PC-9 (cell line): Measurements from ENCODE around the gene CLDN6. TPM values are rescaled to one million over a fixed set of nuclear protein-coding genes. Genes with fewer than 3 reads are reported as not detected.

Source experiments
- BruUV-seq: library from RNA; stranded (reverse); fragments of 400-500 nt; replicated peaks from 2 replicates; lab custom pipeline; 2021; lab: Mats Ljungman, UMichigan
- CTCF ChIA-PET: fragments of 300-600 bp; sonication (Branson Sonifier 250); formaldehyde crosslinking; loops from one replicate; lab custom pipeline; 2022; ENCODE audit warnings: antibody characterized with exemption; lab: Charles Lee
- POLR2A ChIA-PET: fragments of 300-600 bp; sonication (Branson Sonifier 250); formaldehyde crosslinking; loops from one replicate; lab custom pipeline; 2022; ENCODE audit warnings: antibody characterized with exemption; ENCODE audit not compliant: unreplicated experiment; lab: Charles Lee
- DNase-seq, 2 experiments: peaks; one replicate each; pipeline versions ENCODE4 v3.0.0 to v3.0.0-alpha.2; 2015 to 2022; ENCODE audit warnings: mixed read lengths in 1 of 2
- H2AFZ ChIP-seq: fragments of 200-600 bp; sonication (generic); 2 replicates; pipeline ENCODE4 v1.8.1; 2017; ENCODE audit warnings: antibody characterized with exemption
- H3F3A ChIP-seq: fragments of 200-600 bp; sonication (generic); 2 replicates; pipeline ENCODE4 v1.8.1; 2017; ENCODE audit warnings: antibody characterized with exemption, mild to moderate bottlenecking, low read depth; ENCODE audit not compliant: insufficient read depth
- H3K27ac ChIP-seq: fragments of 200-600 bp; sonication (generic); 2 replicates; pipeline ENCODE4 v1.6.1; 2016; ENCODE audit warnings: mixed run types
- H3K27me3 ChIP-seq: fragments of 200-600 bp; sonication (generic); 2 replicates; pipeline ENCODE4 v1.6.1; 2016; ENCODE audit warnings: low read depth, mixed run types; ENCODE audit not compliant: insufficient read depth
- H3K36me3 ChIP-seq: fragments of 200-600 bp; sonication (generic); 2 replicates; pipeline ENCODE4 v1.6.1; 2016; ENCODE audit warnings: low read depth, mixed run types
- H3K4me1 ChIP-seq: fragments of 200-600 bp; sonication (generic); replicated peaks from 2 replicates; pipeline ENCODE4 v1.6.1; 2016; ENCODE audit warnings: mixed run types; ENCODE audit not compliant: insufficient read depth
- H3K4me2 ChIP-seq: fragments of 200-600 bp; sonication (generic); 2 replicates; pipeline ENCODE4 v1.6.1; 2017; ENCODE audit warnings: mixed run types
- H3K4me3 ChIP-seq: fragments of 200-600 bp; sonication (generic); 2 replicates; pipeline ENCODE4 v1.6.1; 2016; ENCODE audit warnings: mixed run types
- H3K79me2 ChIP-seq: fragments of 200-600 bp; sonication (generic); 2 replicates; pipeline ENCODE4 v1.6.1; 2017; ENCODE audit warnings: low read depth, mixed run types
- H3K9me2 ChIP-seq: fragments of 200-600 bp; sonication (generic); 2 replicates; pipeline ENCODE4 v1.8.1; 2017; ENCODE audit warnings: mild to moderate bottlenecking; ENCODE audit not compliant: insufficient read depth
- H3K9me3 ChIP-seq: fragments of 200-600 bp; sonication (generic); 2 replicates; pipeline ENCODE4 v1.8.1; 2016; ENCODE audit warnings: low read depth; ENCODE audit not compliant: insufficient read depth
- H4K20me1 ChIP-seq: fragments of 200-600 bp; sonication (generic); 2 replicates; pipeline ENCODE4 v1.8.1; 2017; ENCODE audit not compliant: insufficient read depth
- EZH2 ChIP-seq: fragments of 200-600 bp; sonication (generic); IDR thresholded peaks from 2 replicates; pipeline ENCODE4 v1.8.0; 2017; ENCODE audit warnings: antibody characterized with exemption, low read depth
- intact Hi-C: fragments of 100-400 bp; cut with micrococcal nuclease; formaldehyde crosslinking; loops from one replicate; pipeline ENCODE4 v1.10.0; 2022; ENCODE audit not compliant: unreplicated experiment
- total RNA-seq: library from RNA; stranded (reverse); gene quantifications from 2 replicates; pipeline ENCODE4 v1.2.3, GENCODE V29; 2021
- TF ChIP-seq, protein P1 (sequence below): fragments of 200-600 bp; sonication (generic); conservative IDR thresholded peaks from 2 replicates; pipeline ENCODE4 v1.6.1; 2017; ENCODE audit warnings: mixed run types, antibody characterized with exemption, mild to moderate bottlenecking, moderate library complexity

Gene CLDN6
- total RNA-seq, 1 experiment from 2014 or later, result 0.26 TPM

DNA sequence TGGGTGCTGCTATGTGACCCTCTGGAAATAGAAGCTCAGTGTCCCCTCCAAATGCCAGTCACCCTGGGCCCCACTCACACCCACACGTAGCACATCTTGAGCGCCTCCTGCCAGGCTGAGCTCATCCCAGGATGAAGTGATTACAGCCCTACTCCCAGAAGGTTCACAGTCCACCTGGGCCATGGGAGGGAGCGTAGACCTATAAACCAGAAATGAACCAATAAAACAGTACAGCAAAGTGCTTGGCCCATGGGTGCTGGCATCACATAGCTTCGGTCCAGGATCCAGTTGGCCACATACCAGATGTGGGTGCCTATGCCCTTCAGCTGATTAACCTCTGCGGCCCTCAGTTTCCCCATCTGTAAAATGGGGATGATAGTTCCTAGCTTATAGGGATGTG, 20.9 kb upstream of the CLDN6 start:
- DNase-seq, result no peak
- 0 out of 2 replicates have a peak, but pooled peaks cover 3% of the 10 kb centered on the region for H3K36me3 ChIP-seq
- TF ChIP-seq, protein P1, sequence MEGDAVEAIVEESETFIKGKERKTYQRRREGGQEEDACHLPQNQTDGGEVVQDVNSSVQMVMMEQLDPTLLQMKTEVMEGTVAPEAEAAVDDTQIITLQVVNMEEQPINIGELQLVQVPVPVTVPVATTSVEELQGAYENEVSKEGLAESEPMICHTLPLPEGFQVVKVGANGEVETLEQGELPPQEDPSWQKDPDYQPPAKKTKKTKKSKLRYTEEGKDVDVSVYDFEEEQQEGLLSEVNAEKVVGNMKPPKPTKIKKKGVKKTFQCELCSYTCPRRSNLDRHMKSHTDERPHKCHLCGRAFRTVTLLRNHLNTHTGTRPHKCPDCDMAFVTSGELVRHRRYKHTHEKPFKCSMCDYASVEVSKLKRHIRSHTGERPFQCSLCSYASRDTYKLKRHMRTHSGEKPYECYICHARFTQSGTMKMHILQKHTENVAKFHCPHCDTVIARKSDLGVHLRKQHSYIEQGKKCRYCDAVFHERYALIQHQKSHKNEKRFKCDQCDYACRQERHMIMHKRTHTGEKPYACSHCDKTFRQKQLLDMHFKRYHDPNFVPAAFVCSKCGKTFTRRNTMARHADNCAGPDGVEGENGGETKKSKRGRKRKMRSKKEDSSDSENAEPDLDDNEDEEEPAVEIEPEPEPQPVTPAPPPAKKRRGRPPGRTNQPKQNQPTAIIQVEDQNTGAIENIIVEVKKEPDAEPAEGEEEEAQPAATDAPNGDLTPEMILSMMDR, result no peak
- TF ChIP-seq EZH2, result no peak
- H4K20me1 ChIP-seq, result no peaks in the 10 kb centered on the region
- no peaks in the 10 kb centered on the region for H3K27me3 ChIP-seq
- no peak overlapping the region for H2AFZ ChIP-seq
- H3K79me2 ChIP-seq, result peaks cover 17% of the 10 kb centered on the region
- H3K4me3 ChIP-seq, result no peak overlapping the region
- ChIA-PET POLR2A (interaction anchor here (0.7 kb wide), 1 partner anchor 21 kb away, joined by 4 read pairs; no protein-coding TSS in a partner anchor), CTCF (no interaction called here)
- peaks cover 30% of the 10 kb centered on the region for H3K4me1 ChIP-seq
- peaks cover 27% of the 10 kb centered on the region; the same call in 1 of the 2 replicates for H3F3A ChIP-seq
- intact Hi-C loops, result no loop called here
- H3K9me2 ChIP-seq, result no peaks in the 10 kb centered on the region
- no peaks in the 10 kb centered on the region for H3K9me3 ChIP-seq
- no peak overlapping the region for H3K27ac ChIP-seq
- BruUV-seq, result no TSS peak
- peak overlapping the region; percentile 87 for H3K4me2 ChIP-seq

DNA sequence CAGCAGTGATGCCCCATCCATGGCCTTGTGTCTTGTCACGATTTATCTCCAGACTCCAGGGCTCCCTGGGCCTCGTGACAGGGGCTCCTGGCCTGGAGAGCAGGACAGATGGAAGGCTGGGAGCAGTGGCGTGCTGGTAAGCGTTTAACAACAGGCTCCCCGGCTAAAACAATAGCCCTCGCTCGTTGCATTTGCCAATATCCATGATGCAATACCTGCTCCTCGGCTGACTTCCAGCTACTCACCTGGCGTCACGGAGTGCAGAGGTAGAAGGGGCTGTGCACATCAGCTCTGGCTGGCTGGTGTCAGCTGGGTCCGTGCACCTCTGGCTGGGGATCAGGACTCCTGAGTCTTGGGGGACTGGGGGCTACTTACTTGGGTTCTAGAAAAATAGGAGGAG, 20.3 kb upstream of the CLDN6 start:
- CTCF ChIA-PET, result interaction anchor here (0.5 kb wide), 1 partner anchor 10 kb away, joined by 4 read pairs; no protein-coding TSS in a partner anchor
- Histone ChIP-seq H2AFZ (no peak overlapping the region), H3K9me2 (no peaks in the 10 kb centered on the region), H3K36me3 (0 out of 2 replicates have a peak, but pooled peaks cover 3% of the 10 kb centered on the region), H3F3A (peaks cover 25% of the 10 kb centered on the region; the same call in 1 of the 2 replicates), H3K27ac (peak overlapping the region; percentile 47), H3K27me3 (no peaks in the 10 kb centered on the region), H3K4me2 (peak overlapping the region; percentile 87), H3K4me1 (peaks cover 30% of the 10 kb centered on the region), H3K79me2 (peaks cover 17% of the 10 kb centered on the region), H3K4me3 (no peak overlapping the region), H3K9me3 (no peaks in the 10 kb centered on the region), H4K20me1 (0 out of 2 replicates have a peak, but pooled peaks cover 4% of the 10 kb centered on the region)
- DNase-seq, result peak; percentile 70 to 80
- POLR2A ChIA-PET, result no interaction called here
- intact Hi-C loops, result no loop called here
- no peak for TF ChIP-seq EZH2
- TF ChIP-seq, protein P1, result no peak
- BruUV-seq, result no TSS peak

DNA sequence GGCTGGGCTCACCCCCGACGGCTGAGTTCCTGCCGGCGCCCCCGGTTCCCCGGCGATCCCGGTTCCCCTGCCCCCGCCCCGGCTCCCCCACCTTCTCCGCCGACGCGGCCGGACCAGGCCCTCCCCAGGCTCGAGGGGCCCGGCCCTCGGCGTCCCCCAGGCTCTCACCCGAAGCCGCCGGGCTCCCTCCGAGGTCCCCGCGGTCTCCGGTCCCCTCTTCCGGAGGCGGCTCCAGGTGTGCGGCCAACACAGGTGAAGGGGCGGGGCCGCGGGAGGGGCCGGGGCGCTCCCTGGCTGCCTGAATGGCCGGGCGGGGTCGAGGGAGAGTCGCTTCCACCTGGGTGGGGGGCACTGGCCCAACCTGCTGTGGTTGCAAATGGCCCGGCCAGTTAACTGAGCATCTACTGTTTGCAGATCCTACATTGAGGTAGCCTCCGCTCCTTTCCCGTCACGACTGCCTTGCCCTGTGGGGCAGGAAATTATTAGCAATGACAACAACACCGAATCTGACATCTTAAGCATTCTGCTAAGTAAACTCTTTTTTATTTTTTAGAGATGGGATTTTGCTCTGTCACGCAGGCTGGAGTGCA, 18.8 kb upstream of the CLDN6 start, which contains the start of gene BICDL2:
TSS of gene BICDL2 (minus strand) at position 219 of the 590 bp plus-strand sequence. CDS start 1,448 bp downstream, outside the sequence.
- Histone ChIP-seq H3K9me2 (no peaks in the 10 kb centered on the region), H3K9me3 (no peaks in the 10 kb centered on the region), H3K27ac (no peak within 1 kb of the TSS; the same call in 1 of the 2 replicates), H3K4me1 (peaks cover 45% of the 10 kb centered on the region), H2AFZ (peak within 1 kb of the TSS; percentile 82), H3K27me3 (no peaks in the 10 kb centered on the region), H4K20me1 (peaks cover 11% of the 10 kb centered on the region; the same call in 1 of the 2 replicates), H3K36me3 (0 out of 2 replicates have a peak, but pooled peaks cover 3% of the 10 kb centered on the region), H3K79me2 (peaks cover 17% of the 10 kb centered on the region), H3F3A (peaks cover 39% of the 10 kb centered on the region), H3K4me3 (peak within 1 kb of the TSS; percentile 92), H3K4me2 (peak within 1 kb of the TSS; percentile 87)
- BruUV-seq, result no TSS peak
- ChIA-PET CTCF (no interaction called here), POLR2A (no interaction called here)
- DNase-seq, result peak in 1 of 2 experiments; percentile 73
- TF ChIP-seq, protein P1, result no peak
- TF ChIP-seq EZH2, result no peak
- intact Hi-C loops, result loop anchor here (1.0 kb wide), 1 partner anchor 21 kb away; no protein-coding TSS in a partner anchor
